Measurements from ENCODE around the gene EXOC6B. TPM values are rescaled to one million over a fixed set of nuclear protein-coding genes. Genes with fewer than 3 reads are reported as not detected.

EXOC6B gene
- total RNA-seq, 2 experiments from 2014 or later, result 6.2 to 8.3 TPM

GRCh38 chr2:72513011-72513410 is 312.8 kb downstream of the EXOC6B start:
- Mint-ChIP-seq H3K36me3 (ENCODE audit: low read depth) (no peaks in the 10 kb centered on the region), H3K9me3 (no peaks in the 10 kb centered on the region), H3K27me3 (no peaks in the 10 kb centered on the region), H3K27ac (no peak overlapping the region), H3K4me3 (no peak overlapping the region), H3K4me1 (ENCODE audit: low read depth) (no peaks in the 10 kb centered on the region)
- ChIA-PET POLR2A (no interaction called here), CTCF (no interaction called here)
- no peak for ATAC-seq
- intact Hi-C loops (cut with micrococcal nuclease), result no loop called here
- DNase-seq, result no peak
- no peak for TF ChIP-seq CTCF (IDR thresholded peaks at IDR 0.05)

- intact Hi-C loops (cut with micrococcal nuclease), result no loop called here
- CTCF ChIA-PET, result no interaction called here
- Mint-ChIP-seq H3K4me1 (ENCODE audit: low read depth) (no peaks in the 10 kb centered on the region), H3K27me3 (no peaks in the 10 kb centered on the region), H3K36me3 (ENCODE audit: low read depth) (no peaks in the 10 kb centered on the region), H3K9me3 (no peaks in the 10 kb centered on the region), H3K4me3 (no peak overlapping the region), H3K27ac (no peak overlapping the region)
- DNase-seq (no peak), ATAC-seq (no peak)
- POLR2A ChIA-PET, result no interaction called here
- TF ChIP-seq CTCF (IDR thresholded peaks at IDR 0.05), result no peak
These were observed 313.5 kb downstream of the EXOC6B start for GRCh38 chr2:72512376-72512775.

- intact Hi-C loops (cut with micrococcal nuclease), result no loop called here
- Mint-ChIP-seq H3K27ac (no peak overlapping the region), H3K9me3 (no peaks in the 10 kb centered on the region), H3K27me3 (no peaks in the 10 kb centered on the region), H3K4me3 (no peak overlapping the region), H3K36me3 (ENCODE audit: low read depth) (no peaks in the 10 kb centered on the region), H3K4me1 (ENCODE audit: low read depth) (no peaks in the 10 kb centered on the region)
- ChIA-PET POLR2A (no interaction called here), CTCF (no interaction called here)
- ATAC-seq (no peak), DNase-seq (no peak)
- TF ChIP-seq CTCF (IDR thresholded peaks at IDR 0.05), result no peak
These were observed 313.9 kb downstream of the EXOC6B start for GRCh38 chr2:72511906-72512305.

- ChIA-PET POLR2A (no interaction called here), CTCF (no interaction called here)
- Mint-ChIP-seq H3K36me3 (ENCODE audit: low read depth) (peaks cover 8% of the 10 kb centered on the region), H3K27me3 (no peaks in the 10 kb centered on the region), H3K27ac (no peak overlapping the region), H3K4me3 (no peak overlapping the region), H3K9me3 (no peaks in the 10 kb centered on the region), H3K4me1 (ENCODE audit: low read depth) (no peaks in the 10 kb centered on the region)
- ATAC-seq (no peak), DNase-seq (no peak)
- TF ChIP-seq CTCF (IDR thresholded peaks at IDR 0.05), result no peak
- intact Hi-C loops (cut with micrococcal nuclease), result no loop called here
These were observed 328.1 kb downstream of the EXOC6B start for GRCh38 chr2:72497763-72498162.

GRCh38 chr2:72496479-72496878 is 329.4 kb downstream of the EXOC6B start:
- ChIA-PET CTCF (no interaction called here), POLR2A (no interaction called here)
- ATAC-seq, result no peak
- H3K9me3 Mint-ChIP-seq, result no peaks in the 10 kb centered on the region
- peaks cover 10% of the 10 kb centered on the region for H3K36me3 Mint-ChIP-seq (ENCODE audit: low read depth)
- H3K4me1 Mint-ChIP-seq (ENCODE audit: low read depth), result no peaks in the 10 kb centered on the region
- DNase-seq, result no peak
- H3K4me3 Mint-ChIP-seq, result no peak overlapping the region
- no peak for TF ChIP-seq CTCF (IDR thresholded peaks at IDR 0.05)
- no peaks in the 10 kb centered on the region for H3K27me3 Mint-ChIP-seq
- intact Hi-C loops (cut with micrococcal nuclease), result no loop called here
- no peak overlapping the region for H3K27ac Mint-ChIP-seq

Data from activated CD8-positive, alpha-beta T cell treated with anti-CD3 and anti-CD28 coated beads for 36 hours (primary cell).